KMS-11 (cell line): ENCODE results near the gene KCNK13.
"Not testable (repeated sequence)": the region's sequence is repeated elsewhere in the genome, so short reads cannot be mapped to it uniquely, and the experiment has no call there.

Source experiments
- H2AFZ ChIP-seq: fragments of 200-600 bp; sonication (generic); 2 replicates; pipeline ENCODE4 v1.6.1; 2016; ENCODE audit warnings: antibody characterized with exemption, mixed run types, low read depth
- H3K27ac ChIP-seq: fragments of 200-600 bp; sonication (generic); 2 replicates; pipeline ENCODE4 v1.6.1; 2016; ENCODE audit warnings: mild to moderate bottlenecking, mixed run types
- H3K27me3 ChIP-seq: fragments of 200-600 bp; sonication (generic); 2 replicates; pipeline ENCODE4 v1.6.1; 2017; ENCODE audit warnings: mild to moderate bottlenecking, low read depth, mixed run types, moderate library complexity; ENCODE audit not compliant: insufficient read depth
- H3K36me3 ChIP-seq: fragments of 200-600 bp; sonication (generic); 2 replicates; pipeline ENCODE4 v1.6.1; 2017; ENCODE audit warnings: mild to moderate bottlenecking, mixed run types; ENCODE audit not compliant: insufficient read depth
- H3K4me1 ChIP-seq: fragments of 200-600 bp; sonication (generic); 2 replicates; pipeline ENCODE4 v1.6.1; 2016; ENCODE audit warnings: mild to moderate bottlenecking, low read depth, mixed run types; ENCODE audit not compliant: poor library complexity, severe bottlenecking
- H3K4me2 ChIP-seq: fragments of 200-600 bp; sonication (generic); 2 replicates; pipeline ENCODE4 v1.7.0; 2016; ENCODE audit warnings: mild to moderate bottlenecking, mixed run types
- H3K4me3 ChIP-seq: fragments of 200-600 bp; sonication (generic); IDR thresholded peaks from 2 replicates; pipeline ENCODE4 v1.6.1; 2017; ENCODE audit warnings: low read depth, low read length, mixed read lengths; ENCODE audit not compliant: insufficient read depth
- H3K79me2 ChIP-seq: fragments of 200-600 bp; sonication (generic); 2 replicates; pipeline ENCODE4 v1.6.1; 2016; ENCODE audit warnings: low read depth, mixed run types; ENCODE audit not compliant: insufficient read depth
- H3K9ac ChIP-seq: fragments of 200-600 bp; sonication (generic); 2 replicates; pipeline ENCODE4 v1.6.1; 2016; ENCODE audit warnings: mild to moderate bottlenecking, mixed run types
- H4K20me1 ChIP-seq: fragments of 200-600 bp; sonication (generic); 2 replicates; pipeline ENCODE4 v1.6.1; 2016; ENCODE audit warnings: mild to moderate bottlenecking, mixed run types; ENCODE audit not compliant: insufficient read depth
- CTCF ChIP-seq: fragments of 200-600 bp; sonication (generic); conservative IDR thresholded peaks from 2 replicates; pipeline ENCODE4 v1.6.1; 2017; ENCODE audit warnings: low read depth, mild to moderate bottlenecking, antibody characterized with exemption, low read length, moderate library complexity, mixed read lengths

KCNK13 gene

GRCh38 chr14:90024910-90025309, 36.9 kb upstream of the KCNK13 start:
- H3K27ac ChIP-seq = no peak overlapping the region
- no peaks in the 10 kb centered on the region for H4K20me1 ChIP-seq
- no peak overlapping the region for H3K4me2 ChIP-seq
- no peaks in the 10 kb centered on the region for H3K4me1 ChIP-seq
- H3K27me3 ChIP-seq = no peaks in the 10 kb centered on the region
- no peak overlapping the region for H2AFZ ChIP-seq
- TF ChIP-seq CTCF = no peak
- no peaks in the 10 kb centered on the region for H3K79me2 ChIP-seq
- no peak overlapping the region for H3K4me3 ChIP-seq
- no peaks in the 10 kb centered on the region for H3K36me3 ChIP-seq
- H3K9ac ChIP-seq = no peak overlapping the region

- not testable (repeated sequence) for H3K4me3 ChIP-seq, H3K4me1 ChIP-seq, H2AFZ ChIP-seq, H3K4me2 ChIP-seq, H3K36me3 ChIP-seq, H4K20me1 ChIP-seq, H3K27me3 ChIP-seq, H3K79me2 ChIP-seq, H3K27ac ChIP-seq, H3K9ac ChIP-seq
Measured at GRCh38 chr14:90026608-90027007, 35.2 kb upstream of the KCNK13 start.

- Histone ChIP-seq H3K4me2 (no peak overlapping the region), H4K20me1 (no peaks in the 10 kb centered on the region), H3K36me3 (no peaks in the 10 kb centered on the region), H3K27me3 (no peaks in the 10 kb centered on the region), H3K4me1 (peaks cover 14% of the 10 kb centered on the region), H3K27ac (no peak overlapping the region), H3K79me2 (no peaks in the 10 kb centered on the region), H3K9ac (no peak overlapping the region), H3K4me3 (no peak overlapping the region), H2AFZ (no peak overlapping the region)
- TF ChIP-seq CTCF = no peak
Measured at GRCh38 chr14:90027842-90028241, 34.0 kb upstream of the KCNK13 start.

DNA sequence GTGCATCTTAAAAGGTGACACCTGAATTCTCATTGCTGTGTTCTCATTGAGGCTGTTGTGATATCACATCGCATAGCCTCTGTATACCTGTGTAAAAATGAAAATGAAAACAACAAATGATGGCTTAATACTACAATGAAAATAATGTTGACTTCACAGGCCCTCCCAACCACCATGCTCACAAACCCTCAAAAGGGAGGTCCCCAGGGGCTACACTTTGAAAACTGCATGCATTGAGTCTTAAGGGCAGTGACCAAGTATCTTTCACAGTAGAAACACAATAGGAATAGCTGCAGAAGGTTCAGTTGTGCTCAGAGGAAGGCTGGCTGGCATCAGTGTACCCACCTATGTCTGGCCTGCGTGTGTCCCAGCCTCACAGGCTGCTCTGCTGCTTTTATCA, 27.6 kb upstream of the KCNK13 start:
- H3K27me3 ChIP-seq = no peaks in the 10 kb centered on the region
- H3K4me1 ChIP-seq = peaks cover 73% of the 10 kb centered on the region
- H3K27ac ChIP-seq = peak overlapping the region; percentile 99
- no peak overlapping the region for H3K4me3 ChIP-seq
- no peak for TF ChIP-seq CTCF
- no peaks in the 10 kb centered on the region for H3K36me3 ChIP-seq
- no peak overlapping the region; the same call in 1 of the 2 replicates for H2AFZ ChIP-seq
- no peaks in the 10 kb centered on the region for H3K79me2 ChIP-seq
- H3K9ac ChIP-seq = peak overlapping the region; percentile 78; the same call in 1 of the 2 replicates
- peak overlapping the region; percentile 94 for H3K4me2 ChIP-seq
- no peaks in the 10 kb centered on the region for H4K20me1 ChIP-seq

- Histone ChIP-seq H2AFZ (no peak overlapping the region), H3K27ac (peak overlapping the region; percentile 99), H3K4me2 (peak overlapping the region; percentile 94), H3K4me1 (peaks cover 73% of the 10 kb centered on the region), H3K36me3 (no peaks in the 10 kb centered on the region), H3K79me2 (no peaks in the 10 kb centered on the region), H3K4me3 (no peak overlapping the region), H4K20me1 (no peaks in the 10 kb centered on the region), H3K9ac (peak overlapping the region; percentile 78), H3K27me3 (no peaks in the 10 kb centered on the region)
- TF ChIP-seq CTCF = no peak
Measured at GRCh38 chr14:90034835-90035525, 26.8 kb upstream of the KCNK13 start.
